Breast epithelium (tissue), 3 donors: ENCODE measurements around the gene INSM2.

Source experiments
- CTCF ChIP-seq, 3 donors: fragments of 450-650 bp; IDR thresholded peaks; one replicate each; pipeline ENCODE4 v1.5.1; 2016 to 2017; ENCODE audit warnings: antibody characterized with exemption in 3 of 3, mild to moderate bottlenecking in 3 of 3, moderate library complexity in 3 of 3
- POLR2AphosphoS5 ChIP-seq, 3 donors: sonication (generic); formaldehyde crosslinking; IDR thresholded peaks; one replicate each; pipeline ENCODE4 v1.6.1; 2017; ENCODE audit warnings: antibody characterized with exemption in 3 of 3

GRCh38 chr14:35553808-35554207 is 19.8 kb downstream of the INSM2 start:
- TF ChIP-seq CTCF (IDR thresholded peaks at IDR 0.05) = no peak
- no peak for TF ChIP-seq POLR2AphosphoS5 (IDR thresholded peaks at IDR 0.05)
